CD4-positive, alpha-beta T cell treated with Interleukin-21 for 1 hour (primary cell): Measurements from ENCODE around the gene MPZL3.
"Not testable (repeated sequence)": the region's sequence is repeated elsewhere in the genome, so short reads cannot be mapped to it uniquely, and the experiment has no call there.

Source experiments
- DNase-seq: peaks from one replicate; pipeline ENCODE4 v3.0.0-alpha.2; 2020

The MPZL3 gene

GRCh38 chr11:118211006-118211405 is 41.2 kb downstream of the MPZL3 start:
- DNase-seq: no peak

GRCh38 chr11:118210323-118210722 is 41.8 kb downstream of the MPZL3 start:
- DNase-seq: no peak

- no peak for DNase-seq
These were observed 43.1 kb downstream of the MPZL3 start for GRCh38 chr11:118209033-118209432.

GRCh38 chr11:118207079-118207478 is 45.1 kb downstream of the MPZL3 start:
- DNase-seq: no peak

GRCh38 chr11:118206391-118207031 is 45.7 kb downstream of the MPZL3 start:
- no peak for DNase-seq

- DNase-seq: no peak
These were observed 46.4 kb downstream of the MPZL3 start for GRCh38 chr11:118205606-118206378.

- DNase-seq: peak; percentile 69
These were observed 49.4 kb downstream of the MPZL3 start for GRCh38 chr11:118202599-118203422.

- DNase-seq: no peak
These were observed 50.2 kb downstream of the MPZL3 start for GRCh38 chr11:118201966-118202365.

GRCh38 chr11:118200901-118201680 is 51.1 kb downstream of the MPZL3 start:
- DNase-seq: peak; percentile 41

- no peak for DNase-seq
These were observed 51.7 kb downstream of the MPZL3 start for GRCh38 chr11:118200497-118200896.

- no peak for DNase-seq
These were observed 53.0 kb downstream of the MPZL3 start for GRCh38 chr11:118199135-118199534.

GRCh38 chr11:118198370-118198769 is 53.8 kb downstream of the MPZL3 start:
- peak; percentile 83 for DNase-seq

GRCh38 chr11:118194835-118195627 is 57.1 kb downstream of the MPZL3 start:
- no peak for DNase-seq

GRCh38 chr11:118193910-118194566 is 58.1 kb downstream of the MPZL3 start:
- DNase-seq: no peak

GRCh38 chr11:118192817-118193216 is 59.3 kb downstream of the MPZL3 start:
- not testable (repeated sequence) for DNase-seq

GRCh38 chr11:118190942-118191506 is 61.1 kb downstream of the MPZL3 start:
- not testable (repeated sequence) for DNase-seq

- no peak for DNase-seq
These were observed 65.6 kb downstream of the MPZL3 start for GRCh38 chr11:118186346-118187107.

GRCh38 chr11:118184784-118185579 is 67.2 kb downstream of the MPZL3 start:
- DNase-seq: no peak

- DNase-seq: not testable (repeated sequence)
These were observed 68.5 kb downstream of the MPZL3 start for GRCh38 chr11:118183691-118184090.
